Endothelial cell of umbilical vein (primary cell): Measurements from ENCODE around the gene PASK. TPM values are rescaled to one million over a fixed set of nuclear protein-coding genes. Genes with fewer than 3 reads are reported as not detected.

Source experiments
- BruUV-seq: library from RNA; stranded (reverse); fragments of 400-500 nt; replicated peaks from 2 replicates; lab custom pipeline; 2021; lab: Mats Ljungman, UMichigan
- CTCF ChIA-PET: fragments of 300-600, 350-600 bp; sonication (Branson Sonifier 250); formaldehyde crosslinking; loops from one replicate; lab custom pipeline; 2021; ENCODE audit warnings: antibody characterized with exemption, inconsistent platforms; lab: Charles Lee
- POLR2A ChIA-PET: fragments of 300-600, 350-600 bp; sonication (Branson Sonifier 250); formaldehyde crosslinking; loops from one replicate; lab custom pipeline; 2021; ENCODE audit warnings: antibody characterized with exemption, inconsistent platforms; lab: Charles Lee
- DNase-seq: peaks from one replicate; pipeline ENCODE4 v3.0.0-alpha.2; 2011; ENCODE audit warnings: low read depth, low spot score
- FAIRE-seq: peaks from 2 replicates; lab custom pipeline; 2011; peaks lifted over from hg19 to GRCh38; lab: Jason Lieb, UNC
- H2AFZ ChIP-seq: 2 replicates; pipeline ENCODE4 v1.6.0; 2012; ENCODE audit warnings: low read depth, low read length, control low read depth, inconsistent platforms
- H3K27ac ChIP-seq: 2 replicates; pipeline ENCODE4 v1.5.1; 2011; ENCODE audit warnings: low read depth, mild to moderate bottlenecking, control low read depth, low read length, moderate library complexity; ENCODE audit not compliant: insufficient read depth
- H3K27me3 ChIP-seq, 2 experiments: 2 replicates each; pipeline versions ENCODE4 v1.6.0 to v1.6.1; 2011; ENCODE audit warnings: low read length in 2 of 2, mixed read lengths in 1 of 2; ENCODE audit not compliant: control insufficient read depth in 2 of 2, insufficient read depth in 2 of 2
- H3K36me3 ChIP-seq, 2 experiments: 2 replicates in 1 of 2; 3 replicates in 1 of 2; pipeline ENCODE4 v1.5.1; 2011; ENCODE audit warnings: low read length in 2 of 2, mild to moderate bottlenecking in 1 of 2, moderate library complexity in 1 of 2; ENCODE audit not compliant: control insufficient read depth in 2 of 2, insufficient read depth in 2 of 2; ENCODE audit errors: extremely low read depth in 1 of 2
- H3K4me1 ChIP-seq: 3 replicates; pipeline ENCODE4 v1.5.1; 2011; ENCODE audit warnings: mild to moderate bottlenecking, low read length; ENCODE audit not compliant: control insufficient read depth, insufficient read depth; ENCODE audit errors: extremely low read depth
- H3K4me2 ChIP-seq: 2 replicates; pipeline ENCODE4 v1.6.1; 2011; ENCODE audit warnings: low read length, control low read depth, mixed read lengths; ENCODE audit not compliant: insufficient read depth
- H3K4me3 ChIP-seq, 3 experiments: fragments of 200-600 bp in 1 of 3; sonication (generic), shearing (Covaris generic) in 1 of 3; replicated peaks in 1 of 3; 2 replicates each; pipeline ENCODE4 v1.5.1; 2011 to 2016; ENCODE audit warnings: control low read depth in 3 of 3, low read length in 3 of 3, mild to moderate bottlenecking in 2 of 3, inconsistent platforms in 1 of 3, low read depth in 1 of 3, moderate library complexity in 1 of 3; ENCODE audit not compliant: insufficient read depth in 1 of 3
- H3K79me2 ChIP-seq: 2 replicates; pipeline ENCODE4 v1.6.0; 2012; ENCODE audit warnings: low read length, inconsistent platforms; ENCODE audit not compliant: control insufficient read depth, insufficient read depth
- H3K9ac ChIP-seq: replicated peaks from 2 replicates; pipeline ENCODE3; 2011; ENCODE audit warnings: low read length, control low read depth; ENCODE audit not compliant: insufficient read depth; ENCODE audit errors: extremely low read depth
- H3K9me1 ChIP-seq: replicated peaks from 3 replicates; pipeline ENCODE4 v1.6.0; 2011; ENCODE audit warnings: mild to moderate bottlenecking, low read length; ENCODE audit not compliant: control insufficient read depth, insufficient read depth; ENCODE audit errors: extremely low read depth
- H3K9me3 ChIP-seq: replicated peaks from 2 replicates; pipeline ENCODE4 v1.5.1; 2012; ENCODE audit warnings: low read length, inconsistent platforms; ENCODE audit not compliant: control insufficient read depth, insufficient read depth
- H4K20me1 ChIP-seq: replicated peaks from 2 replicates; pipeline ENCODE3; 2011; ENCODE audit warnings: mild to moderate bottlenecking, low read length; ENCODE audit not compliant: control insufficient read depth, insufficient read depth; ENCODE audit errors: extremely low read depth
- EZH2 ChIP-seq: IDR thresholded peaks from 2 replicates; pipeline ENCODE4 v1.6.1; 2012; ENCODE audit warnings: borderline replicate concordance, low read depth, mild to moderate bottlenecking, moderate library complexity, low read length, inconsistent platforms; ENCODE audit not compliant: severe bottlenecking
- FOS ChIP-seq: IDR thresholded peaks from 2 replicates; pipeline ENCODE4 v1.6.1; 2011; ENCODE audit warnings: mild to moderate bottlenecking, low read length, moderate library complexity, borderline replicate concordance; ENCODE audit not compliant: insufficient read depth
- GATA2 ChIP-seq: IDR thresholded peaks from 2 replicates; pipeline ENCODE4 v1.7.0; 2011; ENCODE audit warnings: low read depth, mild to moderate bottlenecking, moderate library complexity, mixed read lengths, low read length; ENCODE audit not compliant: insufficient read length, insufficient read depth
- JUN ChIP-seq: IDR thresholded peaks from 2 replicates; pipeline ENCODE4 v1.6.1; 2011; ENCODE audit warnings: borderline replicate concordance, low read depth; ENCODE audit not compliant: insufficient read length, insufficient read depth
- MAX ChIP-seq: IDR thresholded peaks from 2 replicates; pipeline ENCODE4 v1.6.1; 2011; ENCODE audit not compliant: insufficient read depth, insufficient read length
- MYC ChIP-seq: IDR thresholded peaks from one replicate; pipeline ENCODE4 v1.6.1; 2011; ENCODE audit warnings: mild to moderate bottlenecking, low read depth, low read length
- POLR2A ChIP-seq: IDR thresholded peaks from 2 replicates; pipeline ENCODE4 v1.6.1; 2012; ENCODE audit warnings: low read depth, mild to moderate bottlenecking, control low read depth, low read length
- POLR2AphosphoS5 ChIP-seq: IDR thresholded peaks from 2 replicates; pipeline ENCODE4 v1.6.1; 2012; ENCODE audit warnings: low read depth, mild to moderate bottlenecking, control low read depth, low read length, moderate library complexity; ENCODE audit not compliant: insufficient read depth
- dilution Hi-C: fragments of 300-500 bp; cut with MboI; formaldehyde crosslinking; loops from one replicate; pipeline ENCODE4 v1.15.0; 2019; ENCODE audit warnings: low sequenced_read_pairs; ENCODE audit not compliant: extremely low pct_ligation_motif_present
- intact Hi-C: fragments of 100-400 bp; cut with micrococcal nuclease; formaldehyde crosslinking; loops from one replicate; pipeline ENCODE4 v1.10.0; 2022
- polyA plus RNA-seq, 4 experiments: library from polyadenylated mRNA; depleted of rRNA in 3 of 4; stranded (reverse) in 3 of 4; unstranded in 1 of 4; fragments of >200 nt; gene quantifications; 2 replicates each; pipeline versions ENCODE4 v1.2.1 to v1.2.3, GENCODE V29; 2011 to 2012; ENCODE audit warnings: missing spikeins in 1 of 4
- total RNA-seq: library from RNA; stranded (reverse); gene quantifications from 2 replicates; pipeline ENCODE4 v1.2.3, GENCODE V29; 2021
- TF ChIP-seq, protein P1 (sequence below), 2 donors: IDR thresholded peaks; 1 replicate in 1 of 2; 2 replicates in 1 of 2; pipeline ENCODE4 v1.5.1; 2011; ENCODE audit warnings: low read length in 2 of 2, mild to moderate bottlenecking in 2 of 2, moderate library complexity in 2 of 2, control low read depth in 1 of 2, inconsistent platforms in 1 of 2, low read depth in 1 of 2; ENCODE audit not compliant: insufficient read depth in 1 of 2; ENCODE audit errors: extremely low read depth in 1 of 2

The PASK gene
- total and polyA plus RNA-seq, 2 donors (not counting 3 experiments of a cell fraction or from before 2014, with no cell fraction given), result 5.7 to 17.3 TPM

GRCh38 chr2:241072553-241073165 lies 76.6 kb downstream of the PASK start:
- H3K4me1 ChIP-seq, result no peaks in the 10 kb centered on the region
- H3K79me2 ChIP-seq, result no peaks in the 10 kb centered on the region
- no peak overlapping the region for H3K4me3 ChIP-seq
- DNase-seq (no peak), FAIRE-seq (no peak)
- peaks cover 0 to 2% of the 10 kb centered on the region in 2 experiments for H3K36me3 ChIP-seq
- CTCF ChIA-PET, result interaction anchor here (1.2 kb wide), 1 partner anchor 89 kb away, joined by 3 read pairs; no protein-coding TSS in a partner anchor
- POLR2A ChIA-PET, result no interaction called here
- H3K27me3 ChIP-seq, result no peaks in the 10 kb centered on the region
- H3K9me1 ChIP-seq, result no peaks in the 10 kb centered on the region
- intact Hi-C loops (loop anchor here (1.0 to 10.0 kb wide), 2 partner anchors 23 to 158 kb away; no protein-coding TSS in a partner anchor), dilution Hi-C loops (no loop called here)
- H4K20me1 ChIP-seq, result no peaks in the 10 kb centered on the region
- H3K9ac ChIP-seq, result no peak overlapping the region
- H3K4me2 ChIP-seq, result no peak overlapping the region
- no peak overlapping the region for H3K27ac ChIP-seq
- no peaks in the 10 kb centered on the region for H3K9me3 ChIP-seq
- no peak for TF ChIP-seq MAX
- no peak for TF ChIP-seq MYC
- TF ChIP-seq JUN, result no peak
- no peak for TF ChIP-seq EZH2
- no peak for TF ChIP-seq POLR2AphosphoS5
- TF ChIP-seq POLR2A, result no peak
- no peak for TF ChIP-seq FOS
- TF ChIP-seq, protein P1, sequence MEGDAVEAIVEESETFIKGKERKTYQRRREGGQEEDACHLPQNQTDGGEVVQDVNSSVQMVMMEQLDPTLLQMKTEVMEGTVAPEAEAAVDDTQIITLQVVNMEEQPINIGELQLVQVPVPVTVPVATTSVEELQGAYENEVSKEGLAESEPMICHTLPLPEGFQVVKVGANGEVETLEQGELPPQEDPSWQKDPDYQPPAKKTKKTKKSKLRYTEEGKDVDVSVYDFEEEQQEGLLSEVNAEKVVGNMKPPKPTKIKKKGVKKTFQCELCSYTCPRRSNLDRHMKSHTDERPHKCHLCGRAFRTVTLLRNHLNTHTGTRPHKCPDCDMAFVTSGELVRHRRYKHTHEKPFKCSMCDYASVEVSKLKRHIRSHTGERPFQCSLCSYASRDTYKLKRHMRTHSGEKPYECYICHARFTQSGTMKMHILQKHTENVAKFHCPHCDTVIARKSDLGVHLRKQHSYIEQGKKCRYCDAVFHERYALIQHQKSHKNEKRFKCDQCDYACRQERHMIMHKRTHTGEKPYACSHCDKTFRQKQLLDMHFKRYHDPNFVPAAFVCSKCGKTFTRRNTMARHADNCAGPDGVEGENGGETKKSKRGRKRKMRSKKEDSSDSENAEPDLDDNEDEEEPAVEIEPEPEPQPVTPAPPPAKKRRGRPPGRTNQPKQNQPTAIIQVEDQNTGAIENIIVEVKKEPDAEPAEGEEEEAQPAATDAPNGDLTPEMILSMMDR (IDR thresholded peaks at IDR 0.05; ENCODE audit: extremely low read depth in 1 of 2, insufficient read depth in 1 of 2, low read depth in 1 of 2, low read length in 2 of 2), result no peak
- no peak for TF ChIP-seq GATA2
- no peak overlapping the region for H2AFZ ChIP-seq
- no TSS peak for BruUV-seq
